GM21367 (cell line): Measurements from ENCODE around the gene MBLAC2.

Experiments used
- ATAC-seq: cut with Tn5 transposase; IDR thresholded peaks from one replicate; pipeline ENCODE4 v1.9.1; 2021; ENCODE audit not compliant: unreplicated experiment

The MBLAC2 gene

GRCh38 chr5:90474235-90475107 lies at the start of gene MBLAC2, which contains the start of gene POLR3G:
MBLAC2 (minus strand) TSS chr5:90474771; CDS start chr5:90474292, 479 bp downstream.
POLR3G (plus strand) TSS chr5:90474864; CDS start chr5:90485568, 10,704 bp downstream.
- ATAC-seq = peak; percentile 84

- ATAC-seq = no peak
Observed at GRCh38 chr5:90519081-90519480, 44.5 kb upstream of the MBLAC2 start.

DNA sequence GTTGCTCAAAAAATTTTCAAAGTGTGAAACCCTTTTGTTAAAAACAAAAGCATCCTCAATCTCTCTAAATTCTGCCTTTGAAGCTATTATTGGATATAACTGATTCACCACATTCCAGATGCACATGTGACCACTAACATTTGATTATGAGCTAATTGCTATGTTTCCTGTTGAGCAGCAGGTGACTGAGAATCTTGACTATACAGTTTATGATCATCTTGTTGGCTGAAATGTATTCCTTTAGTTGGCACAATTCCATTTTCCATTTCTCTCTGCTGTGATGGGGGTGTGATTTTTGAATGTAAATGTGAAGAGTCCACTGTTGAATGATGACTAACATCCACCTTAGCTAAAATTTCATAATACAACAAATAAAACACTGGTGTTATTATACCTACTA lies 44.1 kb upstream of the MBLAC2 start:
- no peak for ATAC-seq

- ATAC-seq = no peak
Observed at GRCh38 chr5:90514520-90514919, 39.9 kb upstream of the MBLAC2 start.

DNA sequence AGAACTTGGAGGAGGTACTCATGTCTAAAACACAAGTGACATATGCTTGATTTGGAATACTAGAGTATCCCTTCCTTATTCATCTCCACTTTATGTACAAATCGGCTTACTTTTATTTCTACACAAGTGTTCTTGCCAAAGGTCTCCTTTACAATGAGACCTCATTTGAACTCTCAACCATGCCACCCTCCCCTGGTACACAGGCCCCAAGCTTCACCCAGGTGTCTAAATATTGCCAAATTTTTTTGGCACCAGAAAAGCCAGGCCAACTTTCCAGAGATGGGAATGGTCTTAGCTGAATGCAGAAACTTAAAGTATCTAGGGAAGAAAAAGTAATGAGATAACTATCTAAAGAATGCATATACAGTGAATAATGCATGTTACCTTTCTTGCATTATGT lies 35.9 kb upstream of the MBLAC2 start:
- ATAC-seq = no peak

- ATAC-seq = no peak
Observed at GRCh38 chr5:90506221-90506620, 31.6 kb upstream of the MBLAC2 start.

GRCh38 chr5:90504743-90505142 lies 30.2 kb upstream of the MBLAC2 start:
- no peak for ATAC-seq

DNA sequence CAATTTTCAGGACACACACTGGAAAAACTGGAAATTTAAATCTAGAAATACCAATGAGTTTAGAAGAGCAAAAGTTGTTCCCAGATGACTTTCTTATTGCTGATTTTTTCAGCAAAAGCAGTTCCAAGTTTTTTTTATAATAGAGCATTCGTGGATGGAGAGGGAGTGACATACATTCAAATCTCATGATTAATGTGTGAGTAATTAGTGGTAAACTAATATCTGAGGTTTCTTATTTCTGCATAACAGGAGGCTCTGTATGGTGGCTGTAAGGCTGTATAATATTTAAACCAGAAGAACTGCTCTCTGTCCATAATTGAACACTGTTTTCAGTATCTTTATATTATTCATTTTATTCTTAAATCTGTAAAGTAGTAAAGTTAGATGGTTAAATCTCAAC lies 29.0 kb upstream of the MBLAC2 start:
- no peak for ATAC-seq

DNA sequence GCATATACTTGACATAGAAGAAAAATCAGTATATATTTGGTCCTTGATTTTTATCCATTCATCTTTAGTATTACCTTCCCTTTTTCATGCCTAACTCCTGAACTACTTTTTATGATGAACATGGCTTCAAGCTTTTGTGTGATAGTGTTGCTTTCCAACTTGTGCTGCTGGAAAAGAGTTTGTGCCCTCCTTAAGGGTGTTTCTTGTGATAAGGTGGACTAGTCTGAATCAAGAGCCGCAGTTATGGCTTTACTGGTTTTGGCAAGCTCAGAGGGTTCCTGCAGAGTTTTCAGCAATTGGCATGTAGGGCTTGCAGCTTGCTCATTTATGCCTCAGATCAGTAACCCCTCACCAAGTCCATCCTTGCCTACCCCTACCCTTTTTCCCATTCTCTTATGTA lies 20.6 kb upstream of the MBLAC2 start:
- no peak for ATAC-seq

- no peak for ATAC-seq
Observed at GRCh38 chr5:90494043-90494442, 19.5 kb upstream of the MBLAC2 start.

- ATAC-seq = no peak
Observed at GRCh38 chr5:90488791-90489190, 14.2 kb upstream of the MBLAC2 start.

- no peak for ATAC-seq
Observed at GRCh38 chr5:90484540-90484939, 10.0 kb upstream of the MBLAC2 start.

- no peak for ATAC-seq
Observed at GRCh38 chr5:90483206-90483605, 8.6 kb upstream of the MBLAC2 start.

DNA sequence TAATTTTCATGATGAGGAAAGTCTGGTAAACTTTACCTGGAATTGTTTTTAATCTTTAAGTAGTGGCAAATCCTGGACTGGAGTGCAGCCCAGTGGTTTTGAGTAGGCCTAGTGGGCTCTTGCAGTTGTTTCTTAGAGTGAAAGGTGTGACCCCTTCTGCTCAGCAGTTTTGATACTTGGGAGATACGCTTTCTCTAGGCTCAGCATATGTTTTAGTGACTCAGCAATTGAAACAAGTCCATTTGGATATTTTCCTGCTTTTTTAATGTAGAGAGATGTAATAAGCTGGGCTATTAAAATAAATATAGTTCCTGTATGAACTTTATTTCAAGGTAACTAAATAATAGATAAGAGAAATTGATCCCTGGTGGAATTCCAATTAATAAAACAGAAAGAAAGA lies 6.1 kb upstream of the MBLAC2 start:
- ATAC-seq = no peak

DNA sequence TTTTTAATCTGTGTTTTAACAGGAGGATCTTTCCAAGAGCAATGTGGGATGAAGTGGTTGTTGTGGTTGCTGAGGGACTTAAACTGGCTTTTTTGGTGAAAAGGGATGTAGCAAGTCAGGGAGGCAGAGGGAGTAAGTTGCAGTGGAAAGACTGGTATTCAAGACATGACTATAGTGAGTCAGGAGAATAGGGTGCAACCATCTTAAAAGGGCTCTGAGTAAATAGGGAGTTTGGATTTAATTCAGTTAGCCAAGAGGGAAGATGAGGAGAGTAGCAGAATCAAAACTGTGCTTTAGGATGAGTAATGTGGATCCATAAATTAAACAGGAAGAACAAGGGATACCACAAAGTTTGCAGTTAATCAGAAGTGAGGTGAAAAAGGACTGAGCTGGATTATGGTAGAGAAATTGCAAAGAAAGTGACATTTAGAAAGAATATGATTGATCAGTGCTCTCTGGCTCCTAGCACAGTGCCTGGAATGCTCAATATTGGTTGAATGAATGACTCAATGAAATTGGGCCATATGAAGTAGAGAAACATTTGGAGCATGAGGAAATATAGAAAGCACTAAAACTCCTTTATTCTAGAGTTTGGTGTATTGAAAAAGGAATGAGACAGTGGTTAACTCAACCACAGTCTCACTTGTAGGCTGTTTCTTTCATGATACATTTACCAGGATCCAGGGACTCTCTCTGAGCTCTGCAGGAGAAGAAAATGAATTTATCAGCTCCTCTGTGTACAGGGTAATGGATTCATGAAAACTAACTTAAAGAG lies 5.2 kb upstream of the MBLAC2 start:
- ATAC-seq = no peak

GRCh38 chr5:90477621-90478215 lies 3.1 kb upstream of the MBLAC2 start:
- no peak for ATAC-seq

DNA sequence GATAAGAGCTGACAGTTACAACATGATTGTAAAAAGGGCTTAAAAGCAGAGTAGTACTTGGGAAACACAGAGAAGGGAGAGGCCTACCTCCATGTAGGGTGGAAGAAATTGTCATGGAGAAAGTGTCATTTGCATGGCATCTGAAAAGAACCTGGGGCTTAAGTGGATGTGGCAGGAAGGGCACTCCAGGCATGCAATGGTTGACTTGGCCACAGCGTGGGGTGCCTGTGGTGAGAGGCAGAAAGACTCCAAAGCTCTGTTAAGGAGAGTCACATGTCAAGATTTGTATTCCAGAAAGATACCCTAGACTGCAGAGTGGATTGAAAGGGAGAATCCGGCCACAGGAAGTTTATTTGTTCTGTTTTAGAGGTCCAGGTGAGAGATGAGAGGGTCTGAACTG lies 2.5 kb upstream of the MBLAC2 start:
- ATAC-seq = no peak

DNA sequence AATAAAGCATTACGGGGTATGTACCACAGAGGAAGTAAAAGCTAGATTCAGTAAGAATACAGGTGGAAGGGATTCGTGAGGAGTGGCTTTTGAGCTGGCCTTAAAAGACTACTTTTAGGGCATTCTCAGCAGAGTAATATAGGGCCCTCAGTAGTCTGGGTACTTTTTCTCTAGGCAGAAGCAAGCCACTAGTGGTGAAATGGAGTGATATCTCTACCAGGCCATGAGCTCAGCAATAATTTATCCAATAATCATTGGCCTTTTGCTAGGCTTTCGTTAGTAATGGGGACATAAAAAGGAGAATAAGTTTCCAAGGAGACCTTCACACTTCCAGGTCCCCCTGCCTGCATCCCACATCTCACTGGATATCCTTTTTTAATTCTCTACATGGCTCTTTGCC lies 1.8 kb upstream of the MBLAC2 start:
- no peak for ATAC-seq

GRCh38 chr5:90475436-90475980 lies 937 bp upstream of the MBLAC2 start:
- no peak for ATAC-seq

DNA sequence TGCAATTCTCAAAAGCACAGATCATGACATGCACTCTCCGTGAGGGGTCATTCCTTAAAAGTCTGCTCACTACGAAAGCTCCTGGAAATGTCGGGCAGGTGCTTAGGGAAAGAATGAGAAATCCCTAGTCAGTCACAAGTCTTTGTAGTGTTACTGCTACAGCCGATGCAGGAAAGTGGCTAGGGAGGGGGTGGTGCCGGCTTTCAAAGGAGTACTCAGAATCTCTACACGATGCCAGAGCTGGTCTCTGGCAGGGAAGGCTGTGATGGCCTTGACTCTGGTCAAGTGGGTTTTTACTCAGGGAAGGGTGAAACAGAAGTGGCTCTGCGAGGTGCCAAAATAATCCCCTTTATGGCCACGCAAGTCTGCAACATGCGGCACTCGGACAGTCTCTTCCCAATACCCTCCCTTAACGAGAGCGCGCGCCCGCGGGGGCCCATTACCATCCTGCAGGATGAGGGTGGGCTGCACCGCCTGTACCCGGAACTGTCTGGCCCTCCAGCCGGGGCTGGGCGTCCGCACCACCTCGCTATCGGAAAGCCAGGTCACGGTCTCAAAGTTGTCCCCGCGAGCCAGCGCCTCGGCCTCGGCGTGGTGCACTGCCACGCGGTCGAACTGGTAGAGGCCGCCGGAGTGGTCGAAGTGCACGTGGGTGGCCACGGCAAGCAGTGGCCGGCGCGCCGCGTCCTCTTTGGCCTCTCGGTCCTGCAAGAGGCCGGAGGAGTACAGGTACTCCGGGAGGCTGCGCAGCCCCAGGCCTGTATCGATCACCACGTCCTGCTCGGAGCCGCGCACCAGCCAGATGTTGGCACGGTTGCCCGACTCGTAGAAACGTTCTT lies 956 bp downstream of the MBLAC2 start:
- peak; percentile 15 for ATAC-seq
